Jurkat, Clone E6-1 (cell line): ENCODE results near the gene SLC12A1.

Experiments
- DNase-seq: peaks from one replicate; pipeline ENCODE4 v3.0.0-alpha.2; 2011; ENCODE audit warnings: low read depth, low spot score
- H3K4me3 ChIP-seq: 2 replicates; pipeline ENCODE4 v1.5.1; 2011; ENCODE audit warnings: mild to moderate bottlenecking, low read length, control low read depth, moderate library complexity

SLC12A1 gene

GRCh38 chr15:48332642-48333034 lies 126.5 kb downstream of the SLC12A1 start:
- peak overlapping the region; percentile 85 for H3K4me3 ChIP-seq
- DNase-seq = no peak

DNA sequence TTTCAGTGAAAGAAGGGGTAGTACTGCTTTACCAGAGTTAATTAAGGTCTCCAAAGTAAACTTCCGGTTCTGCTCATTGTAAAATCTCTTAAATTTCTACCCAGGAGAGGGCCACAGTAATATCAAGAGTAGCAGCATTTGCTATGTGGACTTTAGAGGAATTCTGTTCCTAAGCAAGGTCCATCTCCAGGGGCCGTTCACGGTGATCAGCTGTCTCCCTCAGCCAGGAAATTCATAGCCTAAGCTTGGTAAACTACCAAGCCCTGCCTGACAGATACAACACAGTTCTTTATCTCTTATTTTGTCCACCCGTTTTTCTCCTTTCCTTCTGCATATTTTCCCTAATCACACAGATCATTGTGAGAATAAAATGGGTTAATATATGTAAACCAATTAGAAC lies 127.4 kb downstream of the SLC12A1 start:
- peak overlapping the region; percentile 85 for H3K4me3 ChIP-seq
- no peak for DNase-seq

- no peak for DNase-seq
- no peak overlapping the region for H3K4me3 ChIP-seq
Measured at GRCh38 chr15:48334260-48334659, 128.2 kb downstream of the SLC12A1 start.

- no peak overlapping the region for H3K4me3 ChIP-seq
- DNase-seq = no peak
Measured at GRCh38 chr15:48336940-48337339, 130.8 kb downstream of the SLC12A1 start.

DNA sequence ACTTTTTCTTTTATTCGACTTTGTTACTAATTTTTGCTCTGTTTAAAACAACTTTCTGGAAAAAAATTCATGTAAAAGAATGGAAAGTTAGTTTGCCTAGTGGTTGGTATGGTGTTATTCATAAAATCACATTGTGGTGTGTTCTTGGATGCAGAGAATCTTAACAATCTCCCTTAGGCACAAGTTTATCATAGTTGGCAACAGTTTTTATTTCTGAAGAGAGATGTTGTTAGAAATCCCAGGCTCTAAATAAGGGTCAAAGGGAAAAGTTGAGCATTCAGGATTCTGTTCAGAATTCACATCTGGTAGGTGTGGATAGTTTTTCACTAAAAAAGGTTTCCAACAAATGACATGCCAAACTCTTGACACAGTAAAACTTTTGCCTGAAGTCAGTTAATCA lies 131.5 kb downstream of the SLC12A1 start:
- H3K4me3 ChIP-seq = no peak overlapping the region
- no peak for DNase-seq

- H3K4me3 ChIP-seq = no peak overlapping the region
- no peak for DNase-seq
Measured at GRCh38 chr15:48340111-48340510, 134.0 kb downstream of the SLC12A1 start.

GRCh38 chr15:48343865-48344264 lies 137.8 kb downstream of the SLC12A1 start:
- DNase-seq = no peak
- no peak overlapping the region for H3K4me3 ChIP-seq

- no peak for DNase-seq
- H3K4me3 ChIP-seq = no peak overlapping the region
Measured at GRCh38 chr15:48345516-48345915, 139.4 kb downstream of the SLC12A1 start.

DNA sequence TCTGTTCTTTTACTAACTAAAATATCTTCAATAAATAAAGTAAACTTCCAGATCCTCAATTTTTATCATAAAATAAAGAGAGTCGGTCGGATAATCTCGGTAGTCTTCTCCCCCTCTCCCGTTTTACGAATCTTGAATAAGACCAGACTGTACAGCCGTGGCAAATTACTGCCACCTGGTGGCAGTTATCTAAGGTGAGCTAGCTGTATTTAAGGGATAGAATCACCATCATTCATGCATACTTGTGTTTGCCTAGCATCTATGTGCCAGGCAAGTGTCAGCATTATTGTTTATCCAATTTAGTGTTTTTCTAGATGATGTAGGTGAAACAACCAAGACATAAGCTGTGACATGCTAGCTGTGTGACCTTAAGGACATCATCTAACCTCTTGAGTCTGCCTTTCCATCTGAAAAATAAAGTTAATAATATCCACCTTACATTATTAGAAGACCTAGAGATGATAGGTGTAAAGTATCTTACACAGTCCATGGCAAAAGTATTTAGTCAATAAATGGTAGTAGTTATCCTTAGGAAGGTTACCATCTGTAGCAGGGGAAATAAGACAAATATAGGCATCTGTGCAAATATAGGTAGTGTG lies 146.5 kb downstream of the SLC12A1 start:
- H3K4me3 ChIP-seq = no peak overlapping the region
- peak; percentile 75 for DNase-seq
